Gastrocnemius medialis (tissue), 4 donors: ENCODE measurements around the gene CAPZA2. TPM values are rescaled to one million over a fixed set of nuclear protein-coding genes. Genes with fewer than 3 reads are reported as not detected.

ENCODE experiments used
- ATAC-seq, 2 donors: fragments of 150-250 bp; one replicate each; pipeline ENCODE4 v1.9.1; 2016
- DNase-seq, 2 donors: peaks; one replicate each; pipeline ENCODE4 v3.0.0-alpha.2; 2019
- H3K27ac ChIP-seq, 4 donors: fragments of 200-600 bp; sonication (generic); 1 replicate in 1 of 4; 2 replicates in 3 of 4; pipeline ENCODE4 v1.5.1; 2016 to 2018; ENCODE audit warnings: mild to moderate bottlenecking in 2 of 4, moderate library complexity in 1 of 4
- H3K27me3 ChIP-seq, 3 donors: fragments of 200-600 bp; sonication (generic) in 2 of 3; 1 replicate in 1 of 3; 2 replicates in 2 of 3; pipeline versions ENCODE4 v1.5.1 to v1.6.0; 2016 to 2019; ENCODE audit warnings: mild to moderate bottlenecking in 1 of 3, moderate library complexity in 1 of 3
- H3K36me3 ChIP-seq, 2 donors: fragments of 200-600 bp; sonication (generic) in 1 of 2; one replicate each; pipeline ENCODE4 v1.5.1; 2017 to 2018
- H3K4me1 ChIP-seq, 2 donors: fragments of 200-600 bp; sonication (generic) in 1 of 2; one replicate each; pipeline ENCODE4 v1.5.1; 2016 to 2017; ENCODE audit warnings: mild to moderate bottlenecking in 2 of 2
- H3K4me3 ChIP-seq, 4 donors: fragments of 200-600 bp; sonication (generic) in 3 of 4; 1 replicate in 1 of 4; 2 replicates in 3 of 4; pipeline ENCODE4 v1.5.1; 2016 to 2019; ENCODE audit warnings: mild to moderate bottlenecking in 2 of 4
- H3K9me3 ChIP-seq, 3 donors: fragments of 200-600 bp; sonication (generic) in 2 of 3; 1 replicate in 1 of 3; 2 replicates in 2 of 3; pipeline ENCODE4 v1.5.1; 2016 to 2019
- CTCF ChIP-seq, 5 experiments: fragments of 450-650 bp in 3 of 5; fragments of 200-600 bp in 2 of 5; sonication (generic) in 2 of 5; IDR thresholded peaks in 4 of 5; conservative IDR thresholded peaks in 1 of 5; 1 replicate in 4 of 5; 2 replicates in 1 of 5; pipeline ENCODE4 v1.5.1; 2016 to 2019; ENCODE audit warnings: antibody characterized with exemption in 5 of 5, mild to moderate bottlenecking in 3 of 5, moderate library complexity in 3 of 5
- POLR2A ChIP-seq, 2 donors: fragments of 450-650 bp; IDR thresholded peaks; one replicate each; pipeline ENCODE4 v1.6.1; 2017; ENCODE audit warnings: antibody characterized with exemption in 2 of 2, mild to moderate bottlenecking in 2 of 2, moderate library complexity in 2 of 2
- in situ Hi-C, 4 donors: fragments of 200-750 bp; cut with MboI; loops; one replicate each; pipeline versions ENCODE4 v1.15.0 to v1.8.0; 2017; ENCODE audit warnings: low sequenced_read_pairs in 4 of 4
- intact Hi-C: fragments of 100-400 bp; cut with DNase I; formaldehyde crosslinking; loops from one replicate; pipeline ENCODE4 v1.15.1; 2023; ENCODE audit warnings: low total_unique reads
- total RNA-seq, 4 donors: library from RNA; depleted of rRNA; stranded (reverse); fragments of >200 nt; gene quantifications; one replicate each; pipeline versions ENCODE4 v1.1.0 to v1.2.3, GENCODE V29; 2016

The CAPZA2 gene
- total RNA-seq, 4 donors from 2014 or later = 110 to 158 (median 137) TPM

- Histone ChIP-seq H3K4me3 (no peak overlapping the region), H3K36me3 (no peaks in the 10 kb centered on the region), H3K9me3 (peaks cover 0 to 4% (median 0%) of the 10 kb centered on the region in 3 donors), H3K27ac (no peak overlapping the region), H3K27me3 (no peaks in the 10 kb centered on the region), H3K4me1 (no peaks in the 10 kb centered on the region)
- no peak for ATAC-seq
- no peak for TF ChIP-seq CTCF (IDR thresholded peaks at IDR 0.05 in 4 of 5, conservative IDR thresholded peaks at IDR 0.05 in 1 of 5)
- TF ChIP-seq POLR2A (IDR thresholded peaks at IDR 0.05) = no peak
- in situ Hi-C loops = loop anchor here in 3 of 4 donors (25.0 kb wide), 1 partner anchor 662 kb away; no protein-coding TSS in a partner anchor
- intact Hi-C loops = no loop called here
- DNase-seq = no peak
These were observed 37.9 kb upstream of the CAPZA2 start for GRCh38 chr7:116824449-116824848.

GRCh38 chr7:116828281-116828680 is 34.1 kb upstream of the CAPZA2 start:
- in situ Hi-C loops = no loop called here
- intact Hi-C loops = no loop called here
- Histone ChIP-seq H3K4me3 (no peak overlapping the region), H3K27ac (no peak overlapping the region), H3K9me3 (peaks cover 0 to 4% (median 0%) of the 10 kb centered on the region in 3 donors), H3K4me1 (no peaks in the 10 kb centered on the region), H3K36me3 (no peaks in the 10 kb centered on the region), H3K27me3 (no peaks in the 10 kb centered on the region)
- TF ChIP-seq POLR2A (IDR thresholded peaks at IDR 0.05) = no peak
- no peak for TF ChIP-seq CTCF (IDR thresholded peaks at IDR 0.05 in 4 of 5, conservative IDR thresholded peaks at IDR 0.05 in 1 of 5)
- no peak for ATAC-seq
- no peak for DNase-seq

GRCh38 chr7:116829041-116829440 is 33.3 kb upstream of the CAPZA2 start:
- DNase-seq (no peak), ATAC-seq (no peak)
- TF ChIP-seq CTCF (IDR thresholded peaks at IDR 0.05 in 4 of 5, conservative IDR thresholded peaks at IDR 0.05 in 1 of 5) = no peak
- H3K27ac ChIP-seq = no peak overlapping the region
- no peaks in the 10 kb centered on the region for H3K4me1 ChIP-seq
- H3K4me3 ChIP-seq = no peak overlapping the region
- intact Hi-C loops (no loop called here), in situ Hi-C loops (no loop called here)
- peaks cover 0 to 3% (median 0%) of the 10 kb centered on the region in 3 donors for H3K9me3 ChIP-seq
- H3K27me3 ChIP-seq = no peaks in the 10 kb centered on the region
- H3K36me3 ChIP-seq = no peaks in the 10 kb centered on the region

- no peak for ATAC-seq
- in situ Hi-C loops = no loop called here
These were observed 32.9 kb upstream of the CAPZA2 start for GRCh38 chr7:116829493-116829892.

More at GRCh38 chr7:116829493-116829892, 32.9 kb upstream of the CAPZA2 start:
- no peak overlapping the region for H3K4me3 ChIP-seq
- no peaks in the 10 kb centered on the region for H3K9me3 ChIP-seq
- H3K27ac ChIP-seq = no peak overlapping the region
- no peaks in the 10 kb centered on the region for H3K4me1 ChIP-seq
- no peaks in the 10 kb centered on the region for H3K27me3 ChIP-seq
- intact Hi-C loops = no loop called here
- no peaks in the 10 kb centered on the region for H3K36me3 ChIP-seq
- TF ChIP-seq CTCF (IDR thresholded peaks at IDR 0.05 in 4 of 5, conservative IDR thresholded peaks at IDR 0.05 in 1 of 5) (no peak), POLR2A (IDR thresholded peaks at IDR 0.05) (no peak)
- DNase-seq = no peak
